HCT116 (cell line): ENCODE measurements around the gene MCOLN3.

Experiments used
- CTCF ChIP-seq, 3 experiments: fragments of 200-600 bp in 1 of 3; sonication (generic) in 1 of 3; IDR thresholded peaks in 2 of 3; conservative IDR thresholded peaks in 1 of 3; 2 replicates each; pipeline ENCODE4 v1.5.1; 2012 to 2017; ENCODE audit warnings: low read depth in 2 of 3, low read length in 2 of 3, antibody characterized with exemption in 1 of 3, borderline replicate concordance in 1 of 3, control low read depth in 1 of 3, mild to moderate bottlenecking in 1 of 3, mixed read lengths in 1 of 3, mixed run types in 1 of 3, moderate library complexity in 1 of 3; ENCODE audit not compliant: insufficient read depth in 1 of 3
- JUND ChIP-seq: IDR thresholded peaks from 2 replicates; pipeline ENCODE4 v1.6.1; 2012
- POLR2A ChIP-seq: IDR thresholded peaks from 2 replicates; pipeline ENCODE4 v1.7.0; 2011; ENCODE audit warnings: borderline replicate concordance; ENCODE audit not compliant: insufficient read depth, insufficient read length; ENCODE audit errors: extremely low read depth
- POLR2AphosphoS5 ChIP-seq: IDR thresholded peaks from 2 replicates; pipeline ENCODE4 v1.6.1; 2011; ENCODE audit warnings: mild to moderate bottlenecking, low read depth, low read length, moderate library complexity

GRCh38 chr1:84982395-84982794 lies 65.9 kb downstream of the MCOLN3 start:
- TF ChIP-seq CTCF (IDR thresholded peaks at IDR 0.05 in 2 of 3, conservative IDR thresholded peaks at IDR 0.05 in 1 of 3; ENCODE audit: borderline replicate concordance in 1 of 3, insufficient read depth in 1 of 3, low read depth in 2 of 3, low read length in 2 of 3) (no peak), POLR2A (no peak), POLR2AphosphoS5 (no peak), JUND (no peak)
